ENCODE measurements around the gene RANBP1.

Gene RANBP1

GRCh38 chr22:20127869-20128618 is 12.1 kb downstream of the RANBP1 start:
- H3K4me2 ChIP-seq (ENCODE audit: low read length) = no peak overlapping the region
- no peak overlapping the region for H3K9ac ChIP-seq
- no peaks in the 10 kb centered on the region for H3K9me3 ChIP-seq (ENCODE audit: control insufficient read depth, low read length)
- H3K36me3 ChIP-seq (ENCODE audit: control insufficient read depth, insufficient read depth, low read length) = no peaks in the 10 kb centered on the region
- no peak overlapping the region for H3K27ac ChIP-seq
- peaks cover 4% of the 10 kb centered on the region for H3K4me1 ChIP-seq
- H3K27me3 ChIP-seq (ENCODE audit: control insufficient read depth, insufficient read depth, low read length) = no peaks in the 10 kb centered on the region
- H3K4me3 ChIP-seq (ENCODE audit: low read depth, low read length) = no peak overlapping the region
- H2AFZ ChIP-seq = no peak overlapping the region
- no peaks in the 10 kb centered on the region for H3K79me2 ChIP-seq
- TF ChIP-seq, protein P1, sequence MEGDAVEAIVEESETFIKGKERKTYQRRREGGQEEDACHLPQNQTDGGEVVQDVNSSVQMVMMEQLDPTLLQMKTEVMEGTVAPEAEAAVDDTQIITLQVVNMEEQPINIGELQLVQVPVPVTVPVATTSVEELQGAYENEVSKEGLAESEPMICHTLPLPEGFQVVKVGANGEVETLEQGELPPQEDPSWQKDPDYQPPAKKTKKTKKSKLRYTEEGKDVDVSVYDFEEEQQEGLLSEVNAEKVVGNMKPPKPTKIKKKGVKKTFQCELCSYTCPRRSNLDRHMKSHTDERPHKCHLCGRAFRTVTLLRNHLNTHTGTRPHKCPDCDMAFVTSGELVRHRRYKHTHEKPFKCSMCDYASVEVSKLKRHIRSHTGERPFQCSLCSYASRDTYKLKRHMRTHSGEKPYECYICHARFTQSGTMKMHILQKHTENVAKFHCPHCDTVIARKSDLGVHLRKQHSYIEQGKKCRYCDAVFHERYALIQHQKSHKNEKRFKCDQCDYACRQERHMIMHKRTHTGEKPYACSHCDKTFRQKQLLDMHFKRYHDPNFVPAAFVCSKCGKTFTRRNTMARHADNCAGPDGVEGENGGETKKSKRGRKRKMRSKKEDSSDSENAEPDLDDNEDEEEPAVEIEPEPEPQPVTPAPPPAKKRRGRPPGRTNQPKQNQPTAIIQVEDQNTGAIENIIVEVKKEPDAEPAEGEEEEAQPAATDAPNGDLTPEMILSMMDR (IDR thresholded peaks at IDR 0.05) = no peak

DNA sequence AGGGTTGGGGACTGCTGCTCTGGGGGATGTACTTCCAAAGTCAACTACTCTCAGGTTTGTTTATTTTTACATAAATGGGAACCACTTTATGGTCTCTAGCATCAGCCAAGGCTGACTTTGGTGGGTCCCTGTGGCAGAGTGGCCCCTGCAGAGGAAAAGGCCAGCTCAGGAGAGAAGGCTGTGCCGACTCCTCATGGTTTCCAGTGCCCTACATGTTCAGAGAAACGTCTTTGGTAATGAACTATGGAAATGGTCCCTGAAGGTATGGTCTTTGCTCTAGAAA is 12.7 kb downstream of the RANBP1 start:
- Histone ChIP-seq H3K27me3 (ENCODE audit: control insufficient read depth, insufficient read depth, low read length) (no peaks in the 10 kb centered on the region), H3K79me2 (no peaks in the 10 kb centered on the region), H3K9me3 (ENCODE audit: control insufficient read depth, low read length) (no peaks in the 10 kb centered on the region), H3K4me3 (ENCODE audit: low read depth, low read length) (no peak overlapping the region), H3K9ac (no peak overlapping the region), H3K27ac (no peak overlapping the region), H3K4me2 (ENCODE audit: low read length) (no peak overlapping the region), H3K4me1 (peaks cover 4% of the 10 kb centered on the region), H3K36me3 (ENCODE audit: control insufficient read depth, insufficient read depth, low read length) (no peaks in the 10 kb centered on the region), H2AFZ (no peak overlapping the region)
- TF ChIP-seq, protein P1 (IDR thresholded peaks at IDR 0.05) = no peak

GRCh38 chr22:20128902-20129746 is 13.2 kb downstream of the RANBP1 start:
- no peak overlapping the region for H3K9ac ChIP-seq

DNA sequence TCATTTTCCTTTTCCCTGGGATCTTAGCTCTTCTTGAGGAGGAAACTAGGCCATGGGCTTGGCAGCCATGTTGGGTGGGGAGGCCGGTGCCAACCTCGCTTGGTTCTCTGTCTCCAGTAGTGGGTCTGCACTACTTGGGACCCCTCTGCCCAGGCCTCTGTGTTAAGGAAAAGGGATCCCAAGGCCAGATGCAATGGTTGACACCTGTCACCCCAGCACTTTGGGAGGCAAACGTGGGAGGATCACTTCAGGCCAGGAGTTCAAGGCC is 13.8 kb downstream of the RANBP1 start:
- Histone ChIP-seq H3K9me3 (ENCODE audit: control insufficient read depth, low read length) (no peaks in the 10 kb centered on the region), H2AFZ (no peak overlapping the region), H3K27ac (no peak overlapping the region), H3K9ac (no peak overlapping the region), H3K27me3 (ENCODE audit: control insufficient read depth, insufficient read depth, low read length) (no peaks in the 10 kb centered on the region), H3K4me3 (ENCODE audit: low read depth, low read length) (no peak overlapping the region), H3K36me3 (ENCODE audit: control insufficient read depth, insufficient read depth, low read length) (no peaks in the 10 kb centered on the region), H3K4me2 (ENCODE audit: low read length) (no peak overlapping the region), H3K79me2 (no peaks in the 10 kb centered on the region), H3K4me1 (peaks cover 4% of the 10 kb centered on the region)
- TF ChIP-seq, protein P1 (IDR thresholded peaks at IDR 0.05) = no peak

More at GRCh38 chr22:20128902-20129746, 13.2 kb downstream of the RANBP1 start:
- H3K27ac ChIP-seq = no peak overlapping the region
- H3K4me2 ChIP-seq (ENCODE audit: low read length) = no peak overlapping the region
- H3K79me2 ChIP-seq = no peaks in the 10 kb centered on the region
- no peaks in the 10 kb centered on the region for H3K36me3 ChIP-seq (ENCODE audit: control insufficient read depth, insufficient read depth, low read length)
- no peak overlapping the region for H2AFZ ChIP-seq
- TF ChIP-seq, protein P1 (IDR thresholded peaks at IDR 0.05) = peak; percentile 13
- peaks cover 4% of the 10 kb centered on the region for H3K4me1 ChIP-seq
- no peaks in the 10 kb centered on the region for H3K27me3 ChIP-seq (ENCODE audit: control insufficient read depth, insufficient read depth, low read length)
- no peak overlapping the region for H3K4me3 ChIP-seq (ENCODE audit: low read depth, low read length)
- no peaks in the 10 kb centered on the region for H3K9me3 ChIP-seq (ENCODE audit: control insufficient read depth, low read length)

All from parathyroid adenoma (tissue), 2 donors.